ENCODE results near the gene EPHB1.

Gene EPHB1

DNA sequence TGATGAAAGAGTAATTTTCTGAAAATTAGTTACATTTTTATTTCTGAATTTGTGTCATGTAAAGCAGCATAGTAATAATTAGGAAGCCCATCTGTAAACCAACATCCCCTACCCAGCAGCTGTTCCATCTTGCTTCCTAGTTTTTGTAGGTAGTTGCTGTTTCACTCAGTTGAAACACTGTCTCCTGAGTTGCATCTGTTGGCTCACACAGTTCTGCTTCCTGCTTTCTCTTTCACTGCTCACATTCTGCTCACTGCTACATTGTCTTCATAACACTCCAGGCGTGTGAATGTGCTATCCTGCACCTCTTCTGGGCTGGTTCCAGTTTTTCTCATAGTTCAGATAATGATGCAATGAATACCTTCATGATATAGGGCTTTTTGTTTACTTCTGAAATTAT is 123.4 kb downstream of the EPHB1 start:
- H3K4me1 Mint-ChIP-seq = peaks cover 5% of the 10 kb centered on the region
- TF ChIP-seq CTCF (IDR thresholded peaks at IDR 0.05; ENCODE audit: unreplicated experiment in 3 of 3) = no peak
- H3K36me3 Mint-ChIP-seq (ENCODE audit: low read depth) = no peaks in the 10 kb centered on the region
- no peaks in the 10 kb centered on the region for H3K9me3 Mint-ChIP-seq
- H3K27ac Mint-ChIP-seq = no peak overlapping the region
- H3K4me3 Mint-ChIP-seq = no peak overlapping the region
- H3K27me3 Mint-ChIP-seq (ENCODE audit: low read depth) = peaks cover 8% of the 10 kb centered on the region

GRCh38 chr3:134922101-134922500 is 127.0 kb downstream of the EPHB1 start:
- Mint-ChIP-seq H3K27ac (no peak overlapping the region), H3K36me3 (ENCODE audit: low read depth) (no peaks in the 10 kb centered on the region)
- no peak for TF ChIP-seq CTCF (IDR thresholded peaks at IDR 0.05; ENCODE audit: unreplicated experiment in 3 of 3)

DNA sequence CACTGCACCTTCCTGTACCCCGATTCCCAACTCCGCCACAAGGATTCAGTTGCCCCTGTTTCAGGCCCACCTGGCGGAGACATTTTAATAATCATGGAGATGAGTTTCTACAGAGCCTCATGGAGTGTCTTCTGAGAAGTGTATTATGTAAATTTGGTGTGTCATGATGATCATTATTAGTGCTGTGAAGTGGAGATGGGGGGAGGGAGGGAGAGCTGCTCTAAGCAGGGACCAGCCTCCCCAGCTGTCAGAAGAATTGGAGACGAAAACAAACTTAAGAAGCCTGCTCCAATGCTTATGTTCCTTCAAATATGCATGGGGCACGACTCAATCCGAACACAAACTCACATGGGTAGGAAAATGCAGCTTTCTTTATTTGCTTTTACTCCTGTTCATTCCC is 127.8 kb downstream of the EPHB1 start:
- H3K36me3 Mint-ChIP-seq (ENCODE audit: low read depth) = no peaks in the 10 kb centered on the region
- no peak overlapping the region for H3K27ac Mint-ChIP-seq
- peaks cover 23% of the 10 kb centered on the region for H3K4me1 Mint-ChIP-seq
- no peak overlapping the region for H3K4me3 Mint-ChIP-seq
- TF ChIP-seq CTCF (IDR thresholded peaks at IDR 0.05; ENCODE audit: unreplicated experiment in 3 of 3) = no peak
- peaks cover 15% of the 10 kb centered on the region for H3K27me3 Mint-ChIP-seq (ENCODE audit: low read depth)
- H3K9me3 Mint-ChIP-seq = no peaks in the 10 kb centered on the region

More at GRCh38 chr3:134922101-134922500, 127.0 kb downstream of the EPHB1 start:
- Mint-ChIP-seq H3K4me3 (no peak overlapping the region), H3K9me3 (no peaks in the 10 kb centered on the region), H3K4me1 (peaks cover 16% of the 10 kb centered on the region), H3K27me3 (ENCODE audit: low read depth) (peaks cover 15% of the 10 kb centered on the region)

GRCh38 chr3:134923286-134923685 is 128.2 kb downstream of the EPHB1 start:
- Mint-ChIP-seq H3K27ac (no peak overlapping the region), H3K4me3 (no peak overlapping the region), H3K9me3 (no peaks in the 10 kb centered on the region), H3K27me3 (ENCODE audit: low read depth) (peaks cover 15% of the 10 kb centered on the region), H3K36me3 (ENCODE audit: low read depth) (no peaks in the 10 kb centered on the region), H3K4me1 (peaks cover 27% of the 10 kb centered on the region)
- TF ChIP-seq CTCF (IDR thresholded peaks at IDR 0.05; ENCODE audit: unreplicated experiment in 3 of 3) = no peak

GRCh38 chr3:134927599-134927998 is 132.5 kb downstream of the EPHB1 start:
- no peaks in the 10 kb centered on the region for H3K9me3 Mint-ChIP-seq
- no peaks in the 10 kb centered on the region for H3K36me3 Mint-ChIP-seq (ENCODE audit: low read depth)
- H3K4me3 Mint-ChIP-seq = no peak overlapping the region
- H3K27me3 Mint-ChIP-seq (ENCODE audit: low read depth) = peaks cover 14% of the 10 kb centered on the region
- no peak overlapping the region for H3K27ac Mint-ChIP-seq
- no peak for TF ChIP-seq CTCF (IDR thresholded peaks at IDR 0.05; ENCODE audit: unreplicated experiment in 3 of 3)
- H3K4me1 Mint-ChIP-seq = peaks cover 50% of the 10 kb centered on the region

- TF ChIP-seq CTCF (IDR thresholded peaks at IDR 0.05; ENCODE audit: unreplicated experiment in 3 of 3) = no peak
- H3K27me3 Mint-ChIP-seq (ENCODE audit: low read depth) = peaks cover 14% of the 10 kb centered on the region
- H3K36me3 Mint-ChIP-seq (ENCODE audit: low read depth) = no peaks in the 10 kb centered on the region
- H3K4me1 Mint-ChIP-seq = peaks cover 46% of the 10 kb centered on the region
- no peak overlapping the region for H3K4me3 Mint-ChIP-seq
- no peak overlapping the region for H3K27ac Mint-ChIP-seq
- no peaks in the 10 kb centered on the region for H3K9me3 Mint-ChIP-seq
Measured at GRCh38 chr3:134928392-134928791, 133.3 kb downstream of the EPHB1 start.
